Bronchial epithelial cell (primary cell): ENCODE data around the gene UGCG. TPM values are rescaled to one million over a fixed set of nuclear protein-coding genes. Genes with fewer than 3 reads are reported as not detected.

Source experiments
- DNase-seq: peaks from one replicate; pipeline ENCODE4 v3.0.0-alpha.2; 2010; ENCODE audit warnings: low read depth
- FAIRE-seq: peaks from 2 replicates; lab custom pipeline; 2011; peaks lifted over from hg19 to GRCh38; lab: Jason Lieb, UNC
- H3K27me3 ChIP-seq: 2 replicates; pipeline ENCODE4 v1.5.1; 2011; ENCODE audit warnings: low read length; ENCODE audit not compliant: control insufficient read depth, insufficient read depth
- H3K36me3 ChIP-seq: 2 replicates; pipeline ENCODE4 v1.5.1; 2011; ENCODE audit warnings: low read length; ENCODE audit not compliant: control insufficient read depth, insufficient read depth
- H3K4me3 ChIP-seq: 2 replicates; pipeline ENCODE4 v1.5.1; 2011; ENCODE audit warnings: mild to moderate bottlenecking, low read depth, low read length, control low read depth
- total RNA-seq: library from RNA; depleted of rRNA; stranded (reverse); fragments of >200 nt; gene quantifications from 2 replicates; pipeline ENCODE4 v1.2.1, GENCODE V29; 2014
- TF ChIP-seq, protein P1 (sequence below): IDR thresholded peaks from 2 replicates; pipeline ENCODE4 v1.5.1; 2011; ENCODE audit warnings: mild to moderate bottlenecking, moderate library complexity, low read length, control low read depth, inconsistent platforms; ENCODE audit not compliant: insufficient read depth, severe bottlenecking

UGCG gene
- total RNA-seq, 1 donor from 2014 or later: 65.0 TPM

DNA sequence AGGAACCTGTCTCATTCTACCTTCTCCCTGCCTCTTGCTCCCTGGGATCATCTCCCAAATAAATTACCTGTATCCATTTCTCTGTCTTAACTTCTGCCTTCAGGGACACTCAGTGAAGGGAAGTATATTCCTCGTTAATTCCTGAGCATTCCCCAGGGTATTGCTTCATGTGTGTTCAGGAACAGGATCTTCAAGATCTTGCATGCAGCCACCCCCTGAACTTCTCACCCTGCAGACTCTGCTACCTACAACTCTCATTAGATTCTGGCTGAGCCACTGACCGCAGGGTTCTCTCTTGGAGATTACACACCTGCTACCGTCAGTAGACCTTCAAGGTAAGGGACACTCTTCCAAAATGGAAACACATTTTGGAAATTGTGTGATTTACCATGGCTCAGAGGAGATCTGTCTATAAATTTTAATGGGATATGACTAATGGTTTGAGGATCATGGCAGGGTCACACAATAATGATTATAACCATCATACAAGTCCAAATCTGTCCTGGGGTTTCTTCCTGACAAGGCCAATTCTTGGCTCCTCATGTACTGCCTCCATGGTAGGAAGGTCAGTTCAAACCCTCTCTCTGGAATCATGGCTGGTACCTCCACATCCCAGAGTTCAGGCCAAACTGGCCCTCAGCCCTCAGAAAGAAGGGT lies 38.9 kb upstream of the UGCG start:
- Histone ChIP-seq H3K4me3 (no peak overlapping the region), H3K36me3 (no peaks in the 10 kb centered on the region), H3K27me3 (no peaks in the 10 kb centered on the region)
- DNase-seq (peak; percentile 91), FAIRE-seq (peak; percentile 32)
- TF ChIP-seq, protein P1, sequence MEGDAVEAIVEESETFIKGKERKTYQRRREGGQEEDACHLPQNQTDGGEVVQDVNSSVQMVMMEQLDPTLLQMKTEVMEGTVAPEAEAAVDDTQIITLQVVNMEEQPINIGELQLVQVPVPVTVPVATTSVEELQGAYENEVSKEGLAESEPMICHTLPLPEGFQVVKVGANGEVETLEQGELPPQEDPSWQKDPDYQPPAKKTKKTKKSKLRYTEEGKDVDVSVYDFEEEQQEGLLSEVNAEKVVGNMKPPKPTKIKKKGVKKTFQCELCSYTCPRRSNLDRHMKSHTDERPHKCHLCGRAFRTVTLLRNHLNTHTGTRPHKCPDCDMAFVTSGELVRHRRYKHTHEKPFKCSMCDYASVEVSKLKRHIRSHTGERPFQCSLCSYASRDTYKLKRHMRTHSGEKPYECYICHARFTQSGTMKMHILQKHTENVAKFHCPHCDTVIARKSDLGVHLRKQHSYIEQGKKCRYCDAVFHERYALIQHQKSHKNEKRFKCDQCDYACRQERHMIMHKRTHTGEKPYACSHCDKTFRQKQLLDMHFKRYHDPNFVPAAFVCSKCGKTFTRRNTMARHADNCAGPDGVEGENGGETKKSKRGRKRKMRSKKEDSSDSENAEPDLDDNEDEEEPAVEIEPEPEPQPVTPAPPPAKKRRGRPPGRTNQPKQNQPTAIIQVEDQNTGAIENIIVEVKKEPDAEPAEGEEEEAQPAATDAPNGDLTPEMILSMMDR: no peak

DNA sequence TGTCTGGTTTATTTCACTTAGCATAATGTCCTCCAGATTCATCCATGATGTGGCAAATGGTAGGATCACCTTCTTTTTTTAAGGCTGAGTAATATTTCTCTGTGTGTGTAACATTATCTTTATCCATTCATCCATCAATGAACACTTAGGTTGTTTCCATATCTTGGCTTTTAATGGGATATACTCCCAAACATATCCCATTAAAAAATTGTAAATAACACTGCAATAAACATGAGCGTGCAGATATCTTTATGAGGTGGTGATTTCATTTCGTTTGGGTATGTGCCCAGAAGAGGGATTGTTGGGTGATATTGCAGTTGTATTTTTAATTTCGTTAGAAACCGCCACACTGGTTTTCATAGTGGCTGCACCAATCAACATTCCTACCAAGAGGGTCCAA lies 36.2 kb upstream of the UGCG start:
- TF ChIP-seq, protein P1: no peak
- Histone ChIP-seq H3K4me3 (no peak overlapping the region), H3K27me3 (no peaks in the 10 kb centered on the region), H3K36me3 (no peaks in the 10 kb centered on the region)
- DNase-seq (no peak), FAIRE-seq (no peak)

DNA sequence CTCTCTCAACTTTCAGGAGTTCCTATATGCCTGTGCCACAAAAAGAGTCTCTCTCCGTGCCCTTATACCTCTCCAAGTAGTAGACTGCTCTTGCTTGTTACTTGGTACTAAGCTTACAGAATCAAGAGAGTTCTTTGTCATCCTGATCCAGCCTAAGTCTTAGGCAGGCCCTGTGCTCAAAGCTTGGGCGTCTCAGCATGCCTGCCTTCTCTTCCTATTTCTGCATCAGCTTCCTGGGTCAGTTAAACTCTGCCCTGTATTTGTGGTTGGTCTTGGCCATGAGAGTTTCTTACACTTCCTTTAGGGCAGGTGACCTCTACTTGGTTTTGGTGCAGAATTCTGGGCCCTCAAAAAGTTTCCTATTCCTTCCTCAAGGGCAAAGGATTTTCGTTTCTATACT lies 33.0 kb upstream of the UGCG start:
- no peak for FAIRE-seq

DNA sequence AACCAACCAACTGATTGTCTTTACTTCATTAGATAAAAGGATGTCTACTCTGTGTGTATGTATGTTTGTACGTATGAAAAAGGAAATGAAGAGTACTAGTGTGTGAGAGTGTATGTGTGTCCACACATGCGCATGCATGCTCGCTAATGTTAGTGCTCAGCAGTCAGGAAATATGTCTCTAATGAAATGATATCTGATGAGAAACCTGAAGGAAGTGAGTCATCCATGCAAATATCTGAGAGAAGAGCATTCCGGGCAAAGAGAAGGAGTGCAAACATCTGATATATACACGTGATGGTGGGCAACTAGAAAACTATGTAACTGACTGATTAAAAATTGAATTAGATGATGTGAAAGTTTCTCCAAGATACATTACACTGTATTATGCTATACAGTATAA lies 29.6 kb upstream of the UGCG start:
- TF ChIP-seq, protein P1: no peak
- FAIRE-seq (no peak), DNase-seq (peak; percentile 95)
- Histone ChIP-seq H3K27me3 (no peaks in the 10 kb centered on the region), H3K4me3 (no peak overlapping the region), H3K36me3 (no peaks in the 10 kb centered on the region)

More for the DNA sequence above, 33.0 kb upstream of the UGCG start:
- no peaks in the 10 kb centered on the region for H3K27me3 ChIP-seq
- no peak overlapping the region for H3K4me3 ChIP-seq
- no peaks in the 10 kb centered on the region for H3K36me3 ChIP-seq
- DNase-seq: no peak
- TF ChIP-seq, protein P1: no peak

DNA sequence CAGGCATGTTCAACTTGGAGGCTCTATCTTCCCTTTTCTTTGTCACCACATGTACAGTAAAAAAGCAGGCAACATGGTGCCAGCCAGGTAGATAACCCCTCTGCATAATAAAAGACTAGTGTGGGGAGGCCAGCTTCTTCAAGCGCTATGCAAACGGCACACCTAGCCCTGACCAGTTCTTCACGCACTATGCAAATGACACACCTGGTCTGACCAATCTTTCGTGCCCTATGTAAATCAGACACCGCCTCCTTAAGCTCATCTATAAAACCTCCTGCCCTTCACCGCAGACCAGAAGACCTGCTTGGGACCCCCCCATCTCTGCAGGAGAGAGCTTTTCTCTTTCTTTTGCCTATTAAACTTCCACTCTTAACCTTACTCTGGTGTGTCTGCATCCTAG lies 28.1 kb upstream of the UGCG start:
- no peak for DNase-seq
- no peak for FAIRE-seq
- no peaks in the 10 kb centered on the region for H3K36me3 ChIP-seq
- no peaks in the 10 kb centered on the region for H3K27me3 ChIP-seq
- H3K4me3 ChIP-seq: no peak overlapping the region
- TF ChIP-seq, protein P1: no peak
